LoVo (cell line): Measurements from ENCODE around the gene MRPL34.

ENCODE experiments used
- DNase-seq: peaks from one replicate; pipeline ENCODE4 v3.0.0-alpha.2; 2016; ENCODE audit warnings: low spot score

Gene MRPL34

GRCh38 chr19:17328517-17329365, 23.1 kb downstream of the MRPL34 start:
- DNase-seq: no peak

- no peak for DNase-seq
Observed at GRCh38 chr19:17329366-17330261, 23.9 kb downstream of the MRPL34 start.

- no peak for DNase-seq
Observed at GRCh38 chr19:17330262-17331044, 24.8 kb downstream of the MRPL34 start.

GRCh38 chr19:17331045-17331558, 25.4 kb downstream of the MRPL34 start:
- no peak for DNase-seq

GRCh38 chr19:17332360-17332676, 26.6 kb downstream of the MRPL34 start:
- no peak for DNase-seq

GRCh38 chr19:17332677-17333581, 27.3 kb downstream of the MRPL34 start:
- peak; percentile 6 for DNase-seq

GRCh38 chr19:17333611-17334413, 28.1 kb downstream of the MRPL34 start:
- DNase-seq: peak; percentile 43

- peak; percentile 93 for DNase-seq
Observed at GRCh38 chr19:17334414-17335409, 29.0 kb downstream of the MRPL34 start, which contains the start of gene ANO8. Gene ANO8, minus strand, starts transcription at chr19:17334855. Its CDS starts 185 bp downstream, at chr19:17334670.

GRCh38 chr19:17335575-17335974, 29.9 kb downstream of the MRPL34 start:
- no peak for DNase-seq

GRCh38 chr19:17336872-17337674, 31.4 kb downstream of the MRPL34 start, which contains the start of gene GTPBP3:
Gene GTPBP3, plus strand, starts transcription at chr19:17337553. Its CDS starts 59 bp downstream, at chr19:17337612.
- DNase-seq: peak; percentile 98

GRCh38 chr19:17337675-17338432, 32.2 kb downstream of the MRPL34 start:
- DNase-seq: peak; percentile 33

GRCh38 chr19:17338433-17339078, 32.9 kb downstream of the MRPL34 start:
- no peak for DNase-seq

GRCh38 chr19:17339088-17339741, 33.5 kb downstream of the MRPL34 start:
- no peak for DNase-seq

GRCh38 chr19:17340302-17340870, 34.7 kb downstream of the MRPL34 start:
- DNase-seq: no peak

GRCh38 chr19:17340871-17341357, 35.2 kb downstream of the MRPL34 start:
- no peak for DNase-seq
